Immature natural killer cell (primary cell): ENCODE results near the gene ETHE1. TPM values are rescaled to one million over a fixed set of nuclear protein-coding genes. Genes with fewer than 3 reads are reported as not detected.
A peak's percentile ranks its signal among the peaks of the same experiment; 100 is the strongest.

ENCODE experiments used
- DNase-seq, 3 donors: peaks; one replicate each; pipeline ENCODE4 v3.0.0; 2022; ENCODE audit warnings: mixed read lengths in 1 of 3
- H3K27ac Mint-ChIP-seq, 6 donors: one replicate each; pipeline ENCODE4 v1.8.0; 2020; ENCODE audit warnings: mixed read lengths in 6 of 6, mild to moderate bottlenecking in 5 of 6, inconsistent platforms in 4 of 6, moderate library complexity in 3 of 6
- H3K27me3 Mint-ChIP-seq, 3 donors: one replicate each; pipeline ENCODE4 v1.8.0; 2020 to 2021; ENCODE audit warnings: low read depth in 3 of 3, mild to moderate bottlenecking in 3 of 3, mixed read lengths in 3 of 3, moderate library complexity in 3 of 3, inconsistent platforms in 1 of 3
- H3K36me3 Mint-ChIP-seq, 3 donors: one replicate each; pipeline ENCODE4 v1.8.0; 2020; ENCODE audit warnings: mixed read lengths in 3 of 3, inconsistent platforms in 2 of 3, mild to moderate bottlenecking in 2 of 3
- H3K4me1 Mint-ChIP-seq, 2 donors: one replicate each; pipeline ENCODE4 v1.8.0; 2020; ENCODE audit warnings: inconsistent platforms in 2 of 2, mild to moderate bottlenecking in 2 of 2, mixed read lengths in 2 of 2, moderate library complexity in 1 of 2
- H3K4me3 Mint-ChIP-seq, 5 donors: one replicate each; pipeline ENCODE4 v1.8.0; 2020; ENCODE audit warnings: mild to moderate bottlenecking in 5 of 5, mixed read lengths in 5 of 5, inconsistent platforms in 3 of 5, moderate library complexity in 3 of 5
- H3K9me3 Mint-ChIP-seq, 6 donors: one replicate each; pipeline ENCODE4 v1.8.0; 2020; ENCODE audit warnings: mild to moderate bottlenecking in 6 of 6, mixed read lengths in 6 of 6, inconsistent platforms in 4 of 6, moderate library complexity in 3 of 6
- polyA plus RNA-seq, 3 donors: library from polyadenylated mRNA; unstranded; fragments of 300-500 nt; fragmentation: Illumina TruSeq; gene quantifications; one replicate each; pipeline ENCODE4 v1.2.3, GENCODE V29; 2021

Gene ETHE1
- polyA plus RNA-seq, 3 donors from 2014 or later = 70.5 to 156 (median 74.5) TPM

DNA sequence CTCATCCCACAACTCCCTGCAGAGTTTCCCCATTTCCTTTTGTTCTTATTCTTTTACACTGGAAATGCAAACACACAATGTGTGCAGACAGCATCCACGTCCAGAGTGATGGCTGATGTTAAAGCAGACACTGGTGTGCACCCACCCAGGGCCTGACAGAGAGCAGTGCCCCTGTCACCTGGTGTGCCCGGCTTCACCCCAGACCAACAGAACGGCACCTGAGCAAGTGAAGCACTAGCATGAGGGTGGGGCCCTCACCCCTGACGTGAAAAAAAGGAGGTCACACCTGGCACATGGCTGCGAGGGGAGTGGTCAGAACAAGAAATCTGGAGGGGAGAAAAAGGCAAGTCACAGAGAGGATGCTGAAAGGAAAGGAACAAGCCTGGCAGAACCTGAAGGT lies 18.3 kb upstream of the ETHE1 start:
- Mint-ChIP-seq H3K4me1 (no peaks in the 10 kb centered on the region), H3K4me3 (no peak overlapping the region), H3K27ac (no peak overlapping the region), H3K9me3 (no peaks in the 10 kb centered on the region), H3K36me3 (peaks cover 4 to 27% (median 7%) of the 10 kb centered on the region in 3 donors), H3K27me3 (no peaks in the 10 kb centered on the region)
- DNase-seq = no peak

DNA sequence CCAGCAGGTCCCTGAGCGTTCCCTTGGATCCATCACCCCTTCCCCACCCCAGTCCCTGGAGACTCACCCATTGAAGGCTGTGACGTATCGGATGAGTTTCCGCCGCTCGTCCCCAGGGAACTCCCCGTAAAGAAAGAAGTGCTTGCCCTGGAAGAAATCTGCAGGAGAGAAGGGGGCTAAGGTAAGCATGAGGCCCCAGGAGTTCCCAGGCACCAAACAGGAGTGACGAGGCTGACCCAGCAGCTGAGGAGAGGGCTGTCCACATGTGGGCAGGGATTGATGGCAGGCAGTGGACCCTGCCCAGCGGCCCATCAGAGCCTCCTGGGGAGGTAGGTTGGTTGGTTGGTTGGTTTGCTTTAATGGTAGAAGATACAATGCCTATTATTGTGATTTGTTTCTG lies 17.1 kb upstream of the ETHE1 start:
- no peaks in the 10 kb centered on the region for H3K9me3 Mint-ChIP-seq
- no peaks in the 10 kb centered on the region for H3K27me3 Mint-ChIP-seq
- peaks cover 10 to 31% (median 11%) of the 10 kb centered on the region in 3 donors for H3K36me3 Mint-ChIP-seq
- DNase-seq = no peak
- H3K27ac Mint-ChIP-seq = no peak overlapping the region
- H3K4me3 Mint-ChIP-seq = no peak overlapping the region
- H3K4me1 Mint-ChIP-seq = no peaks in the 10 kb centered on the region

DNA sequence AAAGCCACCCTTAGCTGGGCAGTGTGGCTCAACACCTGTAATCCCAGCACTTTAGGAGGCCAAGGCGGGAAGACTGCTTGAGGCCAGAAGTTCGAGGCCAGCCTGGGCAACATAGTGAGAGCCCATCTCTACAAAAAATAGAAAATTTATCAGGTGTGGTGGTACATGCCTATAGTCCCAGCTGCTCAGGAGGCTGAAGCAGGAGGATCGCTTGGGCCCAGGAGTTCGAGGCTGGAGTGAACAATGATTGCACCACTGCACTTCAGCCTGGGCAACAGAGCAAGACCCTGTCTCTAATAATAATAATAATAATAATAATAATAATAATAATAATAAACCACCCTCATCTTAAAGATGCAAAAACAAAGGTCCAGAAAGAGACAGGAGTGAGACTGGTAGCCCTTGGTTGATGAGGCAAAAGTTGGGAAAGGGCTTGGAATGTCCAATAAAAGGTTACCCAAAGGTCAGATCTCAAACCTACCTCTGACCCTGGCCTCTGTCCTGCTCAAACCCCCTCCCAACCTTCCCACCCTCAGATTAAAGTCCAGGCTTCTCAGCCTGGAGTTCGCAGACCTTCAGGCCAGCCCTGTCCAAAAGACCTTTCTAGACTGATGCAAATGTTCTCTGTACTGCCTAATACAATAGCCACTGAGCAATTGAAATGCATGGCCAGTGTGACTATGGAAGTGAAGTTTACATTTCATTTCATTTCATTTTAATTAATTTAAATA lies 15.1 kb upstream of the ETHE1 start:
- Mint-ChIP-seq H3K36me3 (peaks cover 19 to 47% (median 19%) of the 10 kb centered on the region in 3 donors), H3K9me3 (no peaks in the 10 kb centered on the region), H3K27ac (no peak overlapping the region), H3K27me3 (no peaks in the 10 kb centered on the region), H3K4me3 (no peak overlapping the region), H3K4me1 (no peaks in the 10 kb centered on the region)
- DNase-seq = no peak

DNA sequence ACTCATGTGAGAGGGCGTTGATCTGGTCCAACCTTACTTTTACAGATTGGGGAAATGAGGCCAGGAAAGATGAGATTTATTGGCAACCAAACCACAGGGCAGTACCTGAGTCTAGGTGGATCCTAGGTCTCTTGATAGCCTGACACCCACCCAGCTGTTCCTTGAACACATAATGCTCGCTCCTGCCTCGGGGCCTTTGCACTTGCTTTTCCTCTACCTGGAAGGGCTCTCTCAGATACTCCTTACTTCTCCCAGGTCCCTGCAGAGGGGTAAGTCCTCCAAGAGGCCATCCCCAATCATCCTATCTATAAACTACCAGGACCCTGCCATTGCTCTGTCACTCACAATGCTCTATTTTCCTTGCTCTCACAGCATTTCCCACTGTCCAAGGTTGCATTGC lies 13.4 kb upstream of the ETHE1 start:
- H3K27ac Mint-ChIP-seq = peak overlapping the region in 1 of 6 donors; percentile 79
- peaks cover 19 to 48% (median 19%) of the 10 kb centered on the region in 3 donors for H3K36me3 Mint-ChIP-seq
- H3K4me3 Mint-ChIP-seq = no peak overlapping the region
- H3K4me1 Mint-ChIP-seq = peaks cover 9% of the 10 kb centered on the region in 2 donors
- peaks cover 0 to 2% (median 0%) of the 10 kb centered on the region in 3 donors for H3K27me3 Mint-ChIP-seq
- no peak for DNase-seq
- H3K9me3 Mint-ChIP-seq = no peaks in the 10 kb centered on the region

DNA sequence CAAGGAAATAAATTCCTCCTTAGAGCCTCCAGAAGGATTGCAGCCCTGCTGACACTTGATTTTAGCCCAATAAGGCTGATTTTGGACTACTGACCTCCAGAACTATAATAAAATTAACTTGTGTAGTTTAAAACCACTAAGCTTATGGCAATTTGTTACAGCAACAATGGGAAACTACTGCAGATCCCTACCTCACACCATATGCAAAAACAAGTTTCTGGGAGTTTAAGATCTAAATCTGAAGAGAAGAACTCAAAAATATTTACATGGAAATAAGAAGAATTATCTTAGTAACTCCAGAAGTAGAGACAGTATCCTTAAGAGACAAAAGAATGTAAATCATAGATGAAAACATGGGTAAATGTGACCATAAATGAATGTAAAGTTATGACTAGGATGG lies 11.9 kb upstream of the ETHE1 start:
- Mint-ChIP-seq H3K9me3 (no peaks in the 10 kb centered on the region), H3K27ac (no peak overlapping the region), H3K4me1 (peaks cover 15 to 19% of the 10 kb centered on the region in 2 donors), H3K4me3 (no peak overlapping the region), H3K27me3 (peaks cover 0 to 4% (median 0%) of the 10 kb centered on the region in 3 donors), H3K36me3 (peaks cover 19 to 48% (median 19%) of the 10 kb centered on the region in 3 donors)
- no peak for DNase-seq

DNA sequence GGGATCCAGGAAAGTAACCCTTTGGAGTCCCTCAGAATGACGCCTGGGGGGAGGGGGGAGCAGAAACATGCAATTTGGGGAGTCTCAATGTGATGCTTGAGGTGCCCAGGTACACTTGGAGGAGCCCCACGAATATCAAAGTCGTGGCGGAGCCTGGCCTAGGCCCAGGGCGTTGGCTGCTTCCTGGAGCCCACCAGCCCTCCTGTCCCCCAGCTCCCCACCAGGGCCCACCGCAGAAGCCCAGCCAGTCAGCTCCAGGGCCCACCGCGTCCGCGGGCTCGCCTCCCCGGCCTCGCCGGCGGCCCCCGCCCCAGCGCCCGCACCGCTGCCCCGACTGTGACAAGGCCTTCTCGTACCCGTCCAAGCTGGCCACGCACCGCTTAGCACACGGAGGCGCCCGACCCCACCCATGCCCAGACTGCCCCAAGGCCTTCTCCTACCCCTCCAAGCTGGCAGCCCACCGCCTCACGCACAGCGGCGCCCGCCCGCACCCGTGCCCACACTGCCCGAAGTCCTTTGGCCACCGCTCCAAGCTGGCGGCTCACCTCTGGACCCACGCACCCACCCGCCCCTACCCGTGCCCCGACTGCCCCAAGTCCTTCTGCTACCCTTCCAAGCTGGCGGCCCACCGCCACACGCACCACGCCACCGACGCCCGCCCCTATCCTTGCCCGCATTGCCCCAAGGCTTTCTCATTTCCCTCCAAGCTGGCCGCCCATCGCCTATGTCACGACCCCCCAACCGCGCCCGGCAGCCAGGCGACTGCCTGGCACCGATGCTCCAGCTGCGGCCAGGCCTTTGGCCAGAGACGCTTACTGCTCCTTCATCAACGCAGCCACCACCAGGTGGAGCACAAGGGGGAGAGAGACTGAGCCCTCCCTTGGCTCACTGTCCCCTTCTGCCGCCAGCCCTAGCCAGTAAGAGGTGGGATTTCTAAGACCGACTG lies 8.1 kb upstream of the ETHE1 start:
- Mint-ChIP-seq H3K27me3 (peaks cover 0 to 16% (median 7%) of the 10 kb centered on the region in 3 donors), H3K4me1 (peaks cover 31 to 36% of the 10 kb centered on the region in 2 donors), H3K9me3 (no peaks in the 10 kb centered on the region), H3K4me3 (peak overlapping the region in 4 of 5 donors; percentile 25 to 50 (median 42)), H3K36me3 (peaks cover 12 to 24% (median 14%) of the 10 kb centered on the region in 3 donors), H3K27ac (peak overlapping the region; percentile 53 to 99 (median 74))
- peak in 1 of 3 donors; percentile 35 for DNase-seq

DNA sequence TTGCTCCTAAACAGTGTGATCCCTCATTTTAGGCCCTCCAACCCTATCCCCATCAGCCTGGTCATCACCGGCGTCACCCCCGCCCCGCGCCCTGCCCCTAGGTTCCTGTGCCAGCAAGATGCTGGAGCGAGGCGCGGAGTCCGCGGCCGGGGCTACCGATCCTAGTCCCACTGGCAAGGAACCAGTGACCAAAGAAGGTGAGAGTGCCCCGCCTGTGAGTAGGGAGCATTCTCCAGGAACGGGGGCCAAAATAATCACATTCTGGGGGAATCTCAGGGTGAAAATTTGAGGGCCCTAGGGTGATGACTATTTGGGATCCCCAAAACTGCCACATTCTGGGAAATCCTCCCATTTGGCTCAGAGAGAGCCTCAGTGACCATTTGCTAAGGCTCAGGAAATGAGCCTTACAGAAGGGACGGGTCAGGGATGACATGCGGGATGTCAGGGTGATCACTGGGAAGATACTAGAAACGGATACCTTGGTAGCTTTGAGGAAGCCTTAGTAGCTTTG lies 7.4 kb upstream of the ETHE1 start:
- no peak for DNase-seq
- peaks cover 0 to 16% (median 7%) of the 10 kb centered on the region in 3 donors for H3K27me3 Mint-ChIP-seq
- peaks cover 11 to 20% (median 11%) of the 10 kb centered on the region in 3 donors for H3K36me3 Mint-ChIP-seq

DNA sequence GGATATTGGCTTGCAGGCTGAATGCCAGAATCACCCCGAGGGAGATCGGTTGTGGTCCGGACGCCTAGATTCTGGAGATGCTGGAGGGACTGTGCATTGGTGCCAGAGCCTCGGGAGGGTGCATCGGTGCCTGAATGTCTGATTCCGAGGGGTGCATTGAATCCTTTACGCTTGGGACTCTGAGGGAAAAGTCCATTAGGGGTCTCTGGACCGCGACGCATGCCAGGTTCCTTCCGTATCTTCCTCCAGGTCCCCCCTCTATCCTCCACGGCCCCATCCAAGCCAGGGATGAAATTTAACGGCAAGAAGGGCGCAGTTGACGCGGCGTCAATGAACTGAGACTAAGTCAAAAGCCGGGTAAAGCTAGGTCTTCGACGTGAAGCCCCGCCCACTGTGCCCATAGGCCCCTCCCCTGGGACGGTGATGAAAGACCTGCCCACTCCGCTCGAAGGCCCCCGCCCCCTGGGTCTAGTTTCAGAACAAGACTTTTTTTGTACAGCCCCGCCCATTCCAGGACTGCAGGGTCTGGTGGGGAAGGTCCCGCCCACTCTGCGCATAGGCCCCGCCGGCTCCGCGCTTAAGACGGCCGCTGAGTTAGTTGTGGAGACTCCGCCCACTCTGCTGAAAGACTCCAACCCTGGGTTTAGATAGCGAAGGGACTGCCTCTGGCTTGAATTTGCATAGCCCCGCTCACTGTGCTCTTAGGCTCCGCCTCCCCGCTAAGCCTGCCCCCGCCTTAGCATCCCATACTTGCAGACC lies 6.7 kb upstream of the ETHE1 start:
- peak; percentile 92 to 96 (median 94) for DNase-seq
- H3K27ac Mint-ChIP-seq = peak overlapping the region; percentile 81 to 99 (median 97)
- no peaks in the 10 kb centered on the region for H3K9me3 Mint-ChIP-seq
- H3K4me1 Mint-ChIP-seq = peaks cover 31 to 36% of the 10 kb centered on the region in 2 donors
- peaks cover 5 to 14% (median 5%) of the 10 kb centered on the region in 3 donors for H3K36me3 Mint-ChIP-seq
- H3K27me3 Mint-ChIP-seq = peaks cover 0 to 16% (median 7%) of the 10 kb centered on the region in 3 donors
- H3K4me3 Mint-ChIP-seq = peak overlapping the region; percentile 93 to 96 (median 95)

More for the DNA sequence above, 7.4 kb upstream of the ETHE1 start:
- Mint-ChIP-seq H3K9me3 (no peaks in the 10 kb centered on the region), H3K4me1 (peaks cover 31 to 36% of the 10 kb centered on the region in 2 donors), H3K4me3 (peak overlapping the region; percentile 93 to 96 (median 95)), H3K27ac (peak overlapping the region; percentile 81 to 99 (median 97))

DNA sequence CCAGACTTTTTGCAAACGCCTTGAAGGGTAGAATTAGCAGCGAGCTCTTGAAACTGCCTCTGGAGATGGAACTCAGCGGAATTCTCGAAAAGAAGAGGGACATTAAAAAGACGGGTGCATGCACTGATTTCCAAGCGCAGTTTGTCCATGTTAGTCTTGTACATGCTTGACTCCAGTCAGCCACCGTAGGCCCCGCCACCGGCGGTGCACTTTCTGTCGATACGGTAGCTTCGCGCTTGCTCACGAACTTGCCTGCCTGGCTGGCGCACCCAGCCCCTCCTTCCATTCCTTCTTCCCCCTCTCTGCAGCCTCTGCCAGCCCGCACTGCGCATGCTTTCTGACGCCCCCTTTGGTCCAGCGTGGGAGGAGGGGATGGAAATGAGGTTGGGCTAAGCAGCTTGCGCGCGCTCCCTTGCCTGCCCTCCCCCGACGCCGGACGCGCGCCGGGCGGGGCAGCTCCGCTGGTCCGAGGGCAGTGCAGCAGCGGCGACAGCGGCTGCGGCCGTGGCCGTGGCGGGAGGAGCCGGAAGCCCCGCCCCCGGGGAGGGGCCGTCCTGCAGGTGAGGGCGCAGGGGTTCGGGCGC lies 6.1 kb upstream of the ETHE1 start, which contains the start of gene ZNF575:
ZNF575 (plus strand) TSS at position 227 of the 584 bp plus-strand sequence. CDS start 1,235 bp downstream, outside the sequence.
- peak within 1 kb of the TSS; percentile 81 to 99 (median 97) for H3K27ac Mint-ChIP-seq
- DNase-seq = peak; percentile 79 to 83 (median 82)
- peaks cover 31 to 39% of the 10 kb centered on the region in 2 donors for H3K4me1 Mint-ChIP-seq
- no peaks in the 10 kb centered on the region for H3K9me3 Mint-ChIP-seq
- H3K27me3 Mint-ChIP-seq = peaks cover 0 to 16% (median 7%) of the 10 kb centered on the region in 3 donors
- H3K4me3 Mint-ChIP-seq = peak within 1 kb of the TSS; percentile 93 to 96 (median 95)
- H3K36me3 Mint-ChIP-seq = peaks cover 0 to 8% (median 0%) of the 10 kb centered on the region in 3 donors

DNA sequence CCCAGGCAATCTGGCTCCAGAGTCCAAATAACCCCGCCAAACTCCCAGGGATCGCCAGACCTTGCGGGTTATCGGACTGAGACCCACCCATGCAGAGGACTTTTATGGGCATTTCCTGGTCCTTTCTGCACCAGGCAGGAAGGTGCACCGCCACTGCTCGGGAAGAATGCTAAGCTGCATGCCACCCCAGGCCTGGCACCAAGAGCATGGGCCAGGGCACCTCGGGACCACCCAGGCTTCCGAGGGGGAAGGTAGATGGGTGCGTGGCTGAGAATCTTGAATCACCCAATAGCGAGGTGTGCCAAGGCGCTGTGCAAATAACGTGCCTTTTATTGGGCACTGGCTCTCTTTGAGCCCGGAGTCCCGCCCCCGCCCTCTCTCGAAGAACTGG lies 5.6 kb upstream of the ETHE1 start:
- Mint-ChIP-seq H3K4me1 (peaks cover 31 to 44% of the 10 kb centered on the region in 2 donors), H3K9me3 (no peaks in the 10 kb centered on the region), H3K27me3 (peaks cover 0 to 16% (median 7%) of the 10 kb centered on the region in 3 donors), H3K27ac (peak overlapping the region; percentile 81 to 90 (median 88)), H3K36me3 (peaks cover 0 to 6% (median 0%) of the 10 kb centered on the region in 3 donors), H3K4me3 (peak overlapping the region; percentile 87 to 96 (median 94))
- no peak for DNase-seq

DNA sequence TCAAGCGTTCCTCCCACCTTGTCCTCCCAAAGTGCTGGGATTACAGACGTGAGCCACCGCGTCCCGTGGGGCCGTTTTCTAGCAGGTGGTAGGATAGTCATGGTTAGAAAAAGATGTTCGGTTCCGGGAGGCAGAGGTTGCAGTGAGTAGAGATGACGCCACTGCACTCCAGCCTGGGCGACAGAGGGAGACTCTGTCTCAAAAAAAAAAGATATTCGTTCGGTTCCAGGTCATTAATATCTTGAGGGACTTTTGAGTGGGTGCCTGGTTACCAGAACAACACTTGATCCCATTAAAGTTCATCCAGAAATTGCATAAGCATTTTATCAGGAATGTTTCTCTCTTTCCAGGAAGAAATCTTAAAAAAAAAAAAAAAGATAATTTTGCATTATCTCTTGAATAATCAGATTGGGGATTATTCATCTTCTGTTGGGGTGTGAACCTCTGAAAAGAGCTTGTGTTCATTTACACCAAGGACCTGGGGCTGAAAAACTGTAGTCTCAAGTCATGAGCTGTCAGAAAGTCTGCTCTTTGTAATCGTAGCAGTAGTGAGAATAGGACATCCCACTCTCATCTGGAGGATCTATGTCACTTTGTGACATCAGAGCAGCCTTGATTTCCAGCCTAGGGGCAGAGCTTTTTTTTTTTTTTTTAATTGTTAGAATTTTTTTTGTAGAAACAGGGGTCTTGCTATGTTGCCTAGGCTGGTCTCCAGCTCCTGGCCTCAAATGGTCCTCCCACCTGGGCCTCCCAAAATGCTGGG lies 1.0 kb upstream of the ETHE1 start:
- DNase-seq = no peak
- H3K9me3 Mint-ChIP-seq = no peaks in the 10 kb centered on the region
- peak overlapping the region in 2 of 5 donors; percentile 33 to 48 for H3K4me3 Mint-ChIP-seq
- peaks cover 2 to 8% (median 7%) of the 10 kb centered on the region in 3 donors for H3K27me3 Mint-ChIP-seq
- H3K27ac Mint-ChIP-seq = peak overlapping the region in 1 of 6 donors; percentile 45
- peaks cover 36 to 52% of the 10 kb centered on the region in 2 donors for H3K4me1 Mint-ChIP-seq
- H3K36me3 Mint-ChIP-seq = peaks cover 0 to under 1% (median 0%) of the 10 kb centered on the region in 3 donors
